PC-3 (cell line): ENCODE measurements around the gene CCR6.

Source experiments
- CTCF ChIP-seq: fragments of 300-600 bp; sonication (generic); conservative IDR thresholded peaks from 2 replicates; pipeline ENCODE4 v1.5.1; 2017; ENCODE audit warnings: antibody characterized with exemption, low read depth, mild to moderate bottlenecking, low read length
- EZH2 ChIP-seq: fragments of 300-600 bp; sonication (generic); IDR thresholded peaks from one replicate; pipeline ENCODE4 v1.6.1; 2017; ENCODE audit warnings: antibody characterized with exemption, mild to moderate bottlenecking, low read length; ENCODE audit not compliant: unreplicated experiment

DNA sequence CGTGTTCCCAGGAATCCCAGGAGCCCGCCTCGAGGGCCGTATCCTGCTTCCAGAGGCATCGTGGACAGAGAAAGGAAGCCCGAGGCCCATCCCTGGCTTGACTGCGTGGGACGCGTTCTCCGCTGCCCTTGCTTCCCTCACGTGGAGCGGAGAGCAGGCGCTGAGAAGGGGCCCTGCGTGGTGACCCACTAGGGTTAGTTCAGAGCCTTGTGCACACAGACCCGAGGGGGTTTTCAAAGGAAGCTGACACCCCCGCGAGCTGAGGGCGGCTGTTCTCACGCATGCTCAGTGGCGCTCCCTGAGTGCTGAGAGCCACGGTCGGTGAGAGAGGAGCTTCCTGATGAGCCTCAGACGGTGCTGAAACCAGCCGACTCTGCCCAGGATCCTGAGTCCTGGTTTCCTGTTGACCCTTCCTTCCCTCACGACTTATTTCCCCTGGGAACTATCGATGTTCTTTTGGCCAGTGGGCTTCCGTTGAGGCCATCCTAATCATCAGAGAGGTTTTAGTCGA lies 28.9 kb upstream of the CCR6 start:
- TF ChIP-seq EZH2 (no peak), CTCF (no peak)
